Measurements from ENCODE around the gene CTSE.
A peak's percentile ranks its signal among the peaks of the same experiment; 100 is the strongest.
"Not testable (repeated sequence)": the region's sequence is repeated elsewhere in the genome, so short reads cannot be mapped to it uniquely, and the experiment has no call there.

Gene CTSE

DNA sequence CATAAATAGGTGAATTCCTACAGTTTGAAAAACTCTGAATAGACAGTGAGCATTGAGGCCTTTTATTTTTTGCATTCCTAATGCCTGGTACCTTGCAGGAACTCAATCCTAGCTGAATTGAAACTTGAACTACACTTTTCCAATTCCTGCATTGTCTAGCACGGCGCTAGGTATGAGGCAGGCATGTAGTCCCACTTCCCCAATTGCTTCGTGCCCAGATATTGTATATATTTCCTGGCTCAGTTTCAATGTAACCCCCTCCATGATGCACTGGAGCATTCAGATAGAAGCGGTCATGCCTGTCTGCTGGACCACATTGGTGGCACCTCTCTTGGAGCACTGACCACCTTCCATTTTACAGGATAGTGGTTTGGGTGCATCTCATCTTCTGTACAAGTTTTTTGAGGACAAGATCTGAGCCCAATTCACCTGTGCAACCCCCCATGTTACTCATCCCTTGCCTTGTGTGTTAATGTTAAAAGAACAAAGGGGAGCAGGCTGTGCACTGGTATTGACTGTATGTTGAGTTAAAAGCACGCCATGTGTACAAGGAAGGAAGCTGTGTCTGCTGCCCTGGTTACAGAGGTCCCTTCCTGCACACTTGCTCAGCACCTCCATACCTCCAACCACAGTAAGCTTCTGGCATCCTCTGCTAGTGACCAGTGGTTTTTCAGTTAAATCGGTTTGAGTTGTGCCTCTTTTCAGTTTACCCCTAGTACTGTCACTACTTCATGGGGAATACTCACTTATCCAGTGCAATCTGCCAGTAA lies 10.5 kb downstream of the CTSE start:
- no peak for DNase-seq

- DNase-seq = no peak
These were observed 11.4 kb downstream of the CTSE start for GRCh38 chr1:206012086-206012859.

- no peak for DNase-seq
These were observed 12.6 kb downstream of the CTSE start for GRCh38 chr1:206011057-206011456.

DNA sequence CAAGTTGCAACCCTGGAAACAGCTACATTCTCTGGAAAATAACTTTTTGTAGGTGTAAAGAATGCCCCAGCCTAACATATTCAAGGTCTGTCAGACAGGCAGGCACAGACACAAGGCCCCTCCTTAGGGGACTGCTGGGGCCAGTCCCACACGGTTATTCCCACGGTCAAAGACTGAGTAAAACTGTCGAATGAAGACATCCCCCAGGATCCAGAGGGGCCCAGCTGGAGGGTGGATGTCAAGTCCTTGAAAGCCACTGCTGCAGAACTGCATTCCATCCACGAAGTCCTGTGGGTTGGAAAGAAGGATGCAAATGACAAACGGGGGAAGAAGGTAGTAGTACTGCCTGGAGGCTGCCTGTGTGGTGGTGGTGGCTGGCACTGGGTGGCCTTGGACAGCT lies 13.6 kb downstream of the CTSE start:
- DNase-seq = no peak

DNA sequence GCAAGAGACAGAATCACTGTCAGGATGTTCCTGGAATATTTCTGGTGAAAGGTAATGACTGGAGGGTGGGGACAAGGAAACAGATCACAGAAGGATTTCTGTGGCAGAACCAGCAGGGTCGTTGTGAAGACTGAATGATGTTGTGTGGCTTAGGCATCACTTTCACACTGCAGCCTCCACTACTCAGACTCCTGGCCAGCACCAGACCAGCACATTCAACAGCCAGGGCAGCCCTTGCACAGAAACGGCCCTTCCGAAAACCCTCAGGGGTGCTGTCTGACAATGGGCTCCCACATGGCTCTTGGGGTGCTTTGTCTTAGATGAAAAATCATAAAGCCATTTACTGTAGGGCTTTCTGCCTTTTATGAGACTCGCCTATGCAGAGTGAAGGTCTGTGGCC lies 16.7 kb downstream of the CTSE start:
- no peak for DNase-seq

DNA sequence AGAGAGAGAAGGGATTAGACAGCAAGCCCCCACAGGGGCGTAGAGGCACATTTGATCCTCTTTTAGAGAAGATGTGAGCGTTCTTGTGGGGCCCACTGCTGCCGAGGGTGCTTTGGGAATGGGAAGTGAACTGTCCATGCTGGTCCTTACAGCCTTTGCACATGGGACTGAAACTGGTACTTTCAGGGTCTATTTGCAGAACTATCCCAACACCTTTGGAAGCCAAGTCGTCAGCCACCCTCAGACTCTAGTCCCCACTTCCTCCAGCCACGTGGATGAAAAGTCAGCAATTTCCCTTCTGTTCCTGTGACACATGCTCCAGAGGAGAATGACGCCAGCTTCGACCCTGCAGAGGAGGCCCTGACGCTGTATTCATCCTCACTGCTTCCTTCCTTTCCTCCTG lies 17.9 kb downstream of the CTSE start:
- DNase-seq = no peak

- no peak for DNase-seq
These were observed 18.5 kb downstream of the CTSE start for GRCh38 chr1:206005234-206005633.

DNA sequence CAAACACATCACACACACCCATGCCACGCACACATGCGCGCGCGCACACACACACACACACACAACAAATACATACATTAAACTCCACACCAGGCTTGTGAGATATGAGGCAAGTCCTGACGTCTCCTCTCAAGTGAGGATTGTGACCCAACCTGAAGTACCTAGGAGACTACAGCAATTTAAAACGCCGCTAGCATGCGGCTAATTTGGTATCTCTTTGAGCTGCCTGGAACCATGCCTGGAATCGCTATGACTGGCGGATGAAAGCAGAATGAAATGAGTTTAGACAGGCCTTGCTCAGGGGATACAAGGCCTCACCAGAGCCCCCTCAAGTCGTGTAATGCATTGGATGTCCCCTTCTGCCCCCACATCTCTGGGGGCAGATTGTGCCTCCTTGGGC lies 18.9 kb downstream of the CTSE start:
- no peak for DNase-seq

- no peak for DNase-seq
These were observed 19.6 kb downstream of the CTSE start for GRCh38 chr1:206003854-206004800.

- DNase-seq = peak; percentile 76
These were observed 20.6 kb downstream of the CTSE start, which contains the start of gene RAB7B for GRCh38 chr1:206002871-206003801. TSS of gene RAB7B (minus strand) at chr1:206003395. CDS start at chr1:205994135, 9,260 bp downstream.

- DNase-seq = no peak
These were observed 21.5 kb downstream of the CTSE start for GRCh38 chr1:206002160-206002559.

DNA sequence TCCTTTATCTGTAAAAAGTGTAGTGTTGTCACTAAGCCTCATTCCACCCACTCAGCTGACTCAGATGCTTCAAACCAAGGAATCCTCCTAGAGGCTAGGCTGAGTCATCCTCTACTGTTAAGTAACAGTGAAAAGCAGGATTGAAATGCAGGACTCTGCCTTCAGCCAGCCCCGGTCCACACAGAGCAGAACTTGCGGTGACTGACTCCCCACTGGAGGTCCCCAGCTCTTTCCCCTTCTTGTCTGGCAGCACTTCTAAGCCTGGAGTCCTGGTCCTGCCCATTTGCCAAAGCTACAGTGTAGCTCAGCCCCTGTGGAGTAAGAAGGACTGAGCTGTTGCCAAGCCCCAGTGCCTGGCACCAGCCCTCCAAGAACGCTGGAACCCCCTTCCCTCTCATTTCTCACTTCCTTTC lies 22.2 kb downstream of the CTSE start:
- DNase-seq = peak; percentile 93

DNA sequence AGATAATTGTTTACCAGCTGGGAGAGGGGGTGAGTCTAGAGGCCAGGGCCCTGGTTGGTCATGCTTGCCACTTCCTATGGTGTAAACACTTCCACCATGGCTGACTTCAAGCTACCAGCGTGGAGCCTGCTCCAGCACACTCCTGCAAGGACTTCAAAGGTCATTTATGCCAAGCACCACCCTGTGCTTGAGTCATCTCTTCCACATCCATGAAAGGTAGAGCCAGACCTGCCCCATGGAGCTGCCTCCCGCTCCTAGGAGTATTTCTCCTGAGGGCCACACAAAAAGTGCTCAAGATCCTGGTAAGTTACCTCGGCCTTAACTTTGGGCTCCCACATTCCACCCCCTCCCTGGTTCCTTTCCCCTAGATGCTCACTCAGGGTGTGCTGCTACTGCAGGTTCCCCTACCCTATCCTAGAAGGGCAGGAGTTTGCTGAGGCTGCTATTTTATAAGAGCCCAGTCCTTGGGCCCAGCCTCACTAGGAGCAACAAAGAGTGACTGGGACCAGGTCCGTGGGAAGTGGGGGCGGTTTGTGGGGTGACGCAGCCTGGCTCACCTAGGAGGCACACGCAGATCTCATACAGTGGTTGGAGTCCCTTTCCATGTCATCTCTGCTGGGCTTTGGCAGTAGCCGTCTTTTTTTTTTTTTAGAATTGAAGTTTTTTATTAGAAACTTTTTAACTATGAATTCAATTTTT lies 22.9 kb downstream of the CTSE start:
- no peak for DNase-seq

DNA sequence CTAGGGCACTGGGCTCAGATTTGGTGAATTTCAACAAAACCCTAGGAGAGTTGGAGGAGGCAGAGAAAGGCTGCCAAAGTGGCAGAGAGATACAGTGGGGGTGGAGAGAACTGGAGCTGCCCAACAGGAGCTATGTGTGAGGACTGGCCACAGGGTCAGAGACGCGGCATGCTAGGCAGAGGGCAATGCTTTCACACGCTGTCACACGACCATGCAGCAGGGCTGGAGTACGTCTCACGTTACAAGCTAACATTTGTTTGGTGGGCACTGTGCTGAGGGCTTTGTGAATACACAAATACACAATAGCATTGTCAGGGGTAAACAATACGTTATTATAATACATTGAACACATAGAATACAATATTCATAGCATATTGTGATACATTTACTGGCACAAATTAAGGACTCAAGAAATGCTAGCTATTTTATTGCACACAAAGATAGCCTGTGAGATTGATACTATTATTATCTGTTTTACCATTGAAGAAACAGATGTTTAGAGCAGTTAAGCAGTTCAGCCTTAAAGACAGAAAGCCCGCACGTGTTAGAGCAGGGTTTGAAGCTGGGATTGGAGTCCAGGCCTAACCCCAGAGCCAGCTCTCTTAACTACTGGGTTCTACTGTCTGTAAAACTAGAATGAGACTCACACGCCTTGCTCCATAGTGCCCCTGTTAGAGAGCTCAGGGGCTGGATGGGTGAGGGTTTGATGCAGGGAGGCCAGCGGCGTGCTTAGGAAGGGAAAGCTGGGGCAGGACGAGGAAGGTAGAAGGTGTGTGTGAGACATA lies 25.0 kb downstream of the CTSE start:
- no peak for DNase-seq

DNA sequence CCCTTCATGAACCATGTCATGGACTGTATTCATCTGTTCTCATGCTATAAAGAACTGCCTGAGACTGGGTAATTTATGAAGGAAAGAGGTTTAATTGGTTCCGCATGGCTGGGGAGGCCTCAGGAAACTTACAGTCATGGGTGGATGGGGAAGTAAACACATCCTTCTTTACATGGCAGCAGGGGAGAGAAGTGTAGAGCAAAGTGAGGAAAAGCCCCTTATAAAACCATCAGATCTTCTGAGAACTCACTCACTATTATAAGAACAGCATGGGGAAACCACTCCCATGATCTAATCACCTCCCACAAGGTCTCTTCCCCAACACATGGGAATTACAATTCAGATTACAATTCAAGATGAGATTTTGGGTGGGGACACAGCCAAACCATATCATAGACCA lies 27.1 kb downstream of the CTSE start:
- DNase-seq = not testable (repeated sequence)

DNA sequence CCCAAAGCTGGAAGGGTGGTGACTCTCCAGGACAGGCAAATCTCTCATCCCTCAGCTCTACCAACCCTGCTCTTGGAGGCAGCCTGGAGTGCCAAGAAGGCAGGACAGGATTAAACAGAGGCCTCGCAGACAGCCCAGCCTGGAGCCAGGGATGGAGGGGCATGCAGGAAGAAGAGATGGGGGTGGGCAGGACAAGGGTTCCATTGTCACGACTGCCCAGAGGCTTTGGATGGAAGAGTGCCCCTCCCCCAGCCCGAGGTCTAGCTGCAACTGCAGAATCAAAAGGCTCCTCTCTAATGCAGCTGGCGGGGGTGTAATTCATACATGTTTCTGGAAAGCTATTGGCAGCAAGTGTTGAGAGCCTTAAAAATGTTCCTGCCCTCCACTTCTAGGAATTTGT lies 29.3 kb downstream of the CTSE start:
- DNase-seq = no peak

- no peak for DNase-seq
These were observed 30.6 kb downstream of the CTSE start for GRCh38 chr1:205993068-205993467.

GRCh38 chr1:205992218-205992882 lies 31.3 kb downstream of the CTSE start:
- no peak for DNase-seq

GRCh38 chr1:205991237-205991636 lies 32.5 kb downstream of the CTSE start:
- DNase-seq = peak; percentile 27

- DNase-seq = no peak
These were observed 33.5 kb downstream of the CTSE start for GRCh38 chr1:205990226-205990625.

Measured in fibroblast of skin of scalp (primary cell).